ENCODE data around the gene FAM184B.

Gene FAM184B

DNA sequence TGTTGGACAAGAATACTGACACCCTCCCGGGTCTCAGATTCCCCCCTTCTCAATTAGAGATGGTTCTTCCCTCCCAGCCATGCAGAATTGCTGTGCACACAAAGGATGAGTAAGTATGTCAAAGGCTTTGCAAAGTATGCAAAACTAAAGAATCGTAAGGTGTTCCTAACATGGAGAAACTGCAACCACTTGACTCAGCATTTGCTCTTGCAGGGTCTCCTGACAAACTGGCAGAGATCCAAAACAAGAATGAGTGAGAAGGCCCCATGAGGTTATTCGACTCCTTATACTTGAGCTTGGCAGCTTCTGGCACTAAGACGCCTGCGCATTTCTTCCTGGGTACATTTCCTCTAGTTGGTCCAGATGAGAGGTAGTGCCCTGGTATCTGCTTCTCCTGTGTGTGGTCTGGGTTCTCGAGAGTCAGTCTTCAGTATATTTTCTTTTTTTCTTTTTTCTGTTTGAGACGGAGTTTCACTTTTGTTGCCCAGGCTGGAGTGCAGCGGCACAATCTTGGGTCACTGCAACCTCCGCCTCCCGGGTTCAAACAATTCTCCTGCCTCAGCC lies 8.2 kb downstream of the FAM184B start:
- no peak for DNase-seq (ENCODE audit: low spot score)

DNA sequence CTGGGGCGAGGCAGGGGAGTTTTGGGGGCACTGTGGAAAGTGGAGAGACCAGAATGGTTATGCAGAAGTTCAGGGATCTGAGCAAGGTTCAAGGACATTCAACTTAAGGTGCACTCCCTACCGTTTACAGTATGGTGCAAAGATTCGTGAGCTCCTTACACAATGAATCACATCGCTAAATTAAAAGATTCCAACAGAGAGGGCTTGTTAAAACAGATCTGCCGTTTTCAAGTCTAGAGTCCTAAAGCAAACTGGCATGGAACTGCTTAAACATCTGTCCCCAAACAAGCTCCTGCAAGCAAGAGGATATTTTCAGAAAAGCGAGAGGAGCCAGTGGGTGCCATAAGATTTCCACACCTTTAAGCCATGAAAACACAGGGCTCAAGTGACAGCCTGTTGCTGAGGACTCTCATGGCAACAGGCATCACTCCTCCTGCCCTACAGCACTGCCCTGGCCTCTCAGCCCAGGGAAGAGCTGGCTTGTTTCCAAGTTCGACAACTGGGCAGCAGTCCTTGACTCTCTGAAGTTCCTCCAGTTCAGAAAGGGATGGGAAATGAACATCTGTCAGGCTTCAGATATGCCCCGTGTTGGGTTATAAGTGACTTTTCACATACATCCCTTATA lies 10.0 kb downstream of the FAM184B start:
- no peak for DNase-seq (ENCODE audit: low spot score)

DNA sequence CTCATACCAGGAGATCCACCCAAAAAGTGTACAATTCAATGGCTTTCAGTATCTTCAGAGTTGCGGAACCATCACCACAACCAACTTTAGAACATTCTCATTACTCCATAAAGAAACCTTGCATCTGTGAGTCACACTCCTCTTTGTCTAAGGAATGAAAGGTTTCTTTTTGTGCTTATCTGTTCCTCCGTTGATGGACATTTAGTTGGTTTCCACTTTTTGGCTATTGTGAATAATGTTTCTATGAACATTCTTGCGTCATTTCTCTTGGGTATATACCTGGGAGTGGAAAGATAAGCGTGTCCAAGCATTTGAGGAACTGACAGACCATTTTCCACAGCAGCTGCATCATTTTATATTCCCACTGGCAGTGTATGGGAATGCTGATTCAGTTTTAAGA lies 10.6 kb downstream of the FAM184B start:
- no peak for DNase-seq (ENCODE audit: low spot score)

- DNase-seq (ENCODE audit: low spot score) = no peak
These were observed 11.8 kb downstream of the FAM184B start for GRCh38 chr4:17769406-17770174.

DNA sequence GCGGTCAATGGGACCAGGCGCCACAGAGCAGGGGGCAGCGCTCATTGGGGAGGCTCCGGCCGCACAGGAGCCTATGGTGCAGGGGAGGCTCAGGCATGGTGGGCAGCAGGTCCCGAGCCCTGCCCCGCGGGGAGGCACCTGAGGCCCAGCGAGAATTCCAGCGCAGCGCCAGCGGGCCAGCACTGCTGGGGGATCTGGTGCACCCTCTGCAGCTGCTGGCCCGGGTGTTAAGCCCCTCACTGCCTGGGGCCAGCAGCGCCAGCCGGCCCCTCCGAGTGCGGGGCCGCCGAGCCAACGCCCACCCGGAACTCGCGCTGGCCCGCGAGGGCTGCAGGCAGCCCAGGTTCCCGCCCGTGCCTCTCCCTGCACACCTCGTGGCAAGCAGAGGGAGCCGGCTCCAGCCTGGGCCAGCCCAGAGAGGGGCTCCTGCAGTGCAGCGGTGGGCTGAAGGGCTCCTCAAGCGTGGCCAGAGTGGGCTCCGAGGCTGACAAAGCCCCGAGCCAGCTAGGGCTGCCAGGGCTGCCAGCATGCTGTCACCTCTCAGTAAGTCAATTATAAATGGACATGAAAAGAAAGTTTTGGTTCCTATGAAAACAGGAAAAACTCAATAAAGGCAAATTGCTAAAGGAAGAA lies 14.5 kb downstream of the FAM184B start:
- DNase-seq (ENCODE audit: low spot score) = no peak

GRCh38 chr4:17765514-17766286 lies 15.7 kb downstream of the FAM184B start:
- DNase-seq (ENCODE audit: low spot score) = no peak

GRCh38 chr4:17763931-17764330 lies 17.5 kb downstream of the FAM184B start:
- no peak for DNase-seq (ENCODE audit: low spot score)

DNA sequence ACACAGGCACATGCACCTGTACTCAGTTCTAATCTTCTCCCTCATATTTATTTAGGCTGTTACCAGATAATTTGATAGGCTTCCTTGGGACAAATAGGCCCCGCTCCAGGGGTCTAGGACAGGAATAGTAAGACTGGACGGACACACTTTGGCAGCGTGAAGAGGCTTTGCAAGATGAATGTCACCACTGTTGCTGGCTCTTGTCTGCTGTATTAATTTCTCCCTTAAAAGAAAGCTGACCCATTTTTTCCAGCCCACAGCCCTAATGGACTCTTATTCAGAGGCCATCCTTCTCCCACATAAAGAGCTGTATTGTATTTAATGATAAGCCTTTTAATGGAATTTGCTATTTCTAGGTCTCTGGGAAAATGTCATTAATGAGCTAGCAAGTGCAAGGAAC lies 18.0 kb downstream of the FAM184B start:
- DNase-seq (ENCODE audit: low spot score) = no peak

- DNase-seq (ENCODE audit: low spot score) = peak; percentile 50
These were observed 18.7 kb downstream of the FAM184B start for GRCh38 chr4:17762726-17763125.

DNA sequence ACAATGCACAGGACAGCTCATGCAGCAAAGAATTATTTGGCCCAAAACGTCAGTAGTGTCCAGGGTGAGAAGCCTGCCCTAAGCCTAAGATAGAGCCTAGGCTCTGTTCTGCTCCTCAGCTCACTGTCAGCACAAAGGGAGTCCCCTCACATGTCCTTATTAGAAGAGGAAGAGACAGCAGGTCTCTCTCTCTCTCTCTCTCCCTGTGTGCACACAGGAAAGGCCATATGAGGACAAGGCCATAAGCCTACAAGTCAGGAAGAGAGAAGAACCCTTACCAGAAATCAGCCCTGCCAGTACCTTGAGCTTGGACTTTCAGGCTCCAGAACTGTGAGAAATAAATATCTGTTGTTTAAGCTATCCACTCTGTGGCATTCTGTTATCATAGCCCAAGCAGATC lies 20.4 kb downstream of the FAM184B start:
- no peak for DNase-seq (ENCODE audit: low spot score)

DNA sequence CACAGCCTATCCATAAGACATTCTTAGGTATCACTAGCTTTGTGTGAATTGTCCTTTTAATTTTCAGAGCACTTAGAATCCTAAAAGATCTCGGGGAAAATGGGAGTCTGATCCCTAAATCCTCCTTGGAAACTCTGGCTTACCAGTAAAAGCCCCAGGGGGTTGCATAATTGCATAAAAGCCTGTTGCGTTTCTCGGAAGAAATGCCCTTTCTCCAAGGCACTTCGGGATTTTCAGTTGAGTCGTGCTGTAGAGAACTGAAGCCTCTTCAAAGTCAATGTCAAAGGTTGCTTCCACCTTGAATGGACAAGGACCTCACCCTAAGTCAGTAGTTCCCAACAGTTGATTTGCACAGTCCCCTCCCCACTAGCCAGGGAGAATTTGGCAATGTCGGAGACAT lies 20.8 kb downstream of the FAM184B start:
- no peak for DNase-seq (ENCODE audit: low spot score)

DNA sequence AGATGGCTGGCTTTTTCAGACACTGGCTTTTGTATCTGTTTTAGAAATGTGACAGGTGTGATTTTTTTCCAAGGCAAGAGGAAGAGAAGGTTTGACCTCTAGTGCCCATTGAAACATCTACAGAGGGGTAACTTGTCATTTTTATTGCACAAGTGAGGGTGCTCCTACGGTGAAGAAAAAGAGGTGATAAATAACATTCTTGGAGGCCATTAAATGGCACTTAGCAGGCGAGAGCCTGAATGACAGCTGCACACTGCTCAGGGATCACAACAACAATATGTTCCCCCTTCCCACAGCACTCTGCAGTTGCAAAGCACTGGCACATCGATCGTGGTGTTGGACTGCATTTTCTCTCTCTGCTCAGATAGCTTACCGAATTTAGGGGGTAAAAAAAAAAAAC lies 22.9 kb downstream of the FAM184B start:
- DNase-seq (ENCODE audit: low spot score) = no peak

- no peak for DNase-seq (ENCODE audit: low spot score)
These were observed 23.8 kb downstream of the FAM184B start for GRCh38 chr4:17757621-17758020.

GRCh38 chr4:17753646-17754045 lies 27.8 kb downstream of the FAM184B start:
- no peak for DNase-seq (ENCODE audit: low spot score)

- no peak for DNase-seq (ENCODE audit: low spot score)
These were observed 40.7 kb downstream of the FAM184B start for GRCh38 chr4:17740702-17741101.

- DNase-seq (ENCODE audit: low spot score) = no peak
These were observed 44.9 kb downstream of the FAM184B start for GRCh38 chr4:17736484-17736883.

DNA sequence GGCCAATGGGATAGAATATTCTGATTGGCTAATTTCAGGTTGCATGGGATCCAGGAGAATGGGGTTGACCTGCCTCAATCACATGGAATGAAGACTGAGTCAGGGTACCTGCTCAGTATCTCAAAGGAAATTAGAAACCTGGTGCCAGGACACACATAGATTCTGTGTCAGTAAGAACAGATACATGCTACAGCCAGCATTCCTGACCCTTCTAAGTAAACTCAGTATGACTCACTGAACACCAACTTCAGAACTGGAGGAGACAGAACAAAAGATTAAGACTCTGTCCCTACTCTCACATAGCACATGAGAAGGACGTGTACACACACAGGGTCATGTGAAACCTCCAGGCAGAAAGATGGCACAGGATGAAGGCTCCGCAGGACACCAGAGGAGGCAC lies 54.5 kb downstream of the FAM184B start:
- DNase-seq (ENCODE audit: low spot score) = no peak

GRCh38 chr4:17723648-17724047 lies 57.8 kb downstream of the FAM184B start:
- no peak for DNase-seq (ENCODE audit: low spot score)

DNA sequence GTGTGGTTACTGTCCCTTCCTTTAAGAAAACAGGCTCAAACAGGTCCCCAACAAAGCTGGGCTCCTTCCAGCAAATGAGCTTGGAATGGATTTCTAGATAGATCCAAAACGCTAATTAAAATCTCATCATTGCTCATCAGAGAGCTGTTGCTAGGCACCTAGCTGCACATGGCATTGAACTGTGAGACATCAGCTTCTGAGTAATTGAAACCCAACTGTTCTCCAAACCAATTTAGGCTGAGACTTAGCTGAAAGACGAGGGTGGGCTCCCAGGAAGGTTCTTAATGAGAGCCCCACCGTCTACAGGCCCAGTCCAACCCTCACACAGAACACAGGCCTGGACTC lies 59.1 kb downstream of the FAM184B start:
- no peak for DNase-seq (ENCODE audit: low spot score)

- DNase-seq (ENCODE audit: low spot score) = peak; percentile 57
These were observed 59.7 kb downstream of the FAM184B start for GRCh38 chr4:17721496-17722355.

- no peak for DNase-seq (ENCODE audit: low spot score)
These were observed 62.3 kb downstream of the FAM184B start for GRCh38 chr4:17719106-17719505.

Data from AG08396 (cell line).